Measurements from ENCODE around the gene SLC26A11. TPM values are rescaled to one million over a fixed set of nuclear protein-coding genes. Genes with fewer than 3 reads are reported as not detected.
"Not testable (repeated sequence)": the region's sequence is repeated elsewhere in the genome, so short reads cannot be mapped to it uniquely, and the experiment has no call there.

The SLC26A11 gene
- total RNA-seq, 1 experiment from 2014 or later, result 37.1 TPM

GRCh38 chr17:80272366-80272765, 52.1 kb downstream of the SLC26A11 start:
- no peak overlapping the region for H3K27ac Mint-ChIP-seq (ENCODE audit: unreplicated experiment)
- TF ChIP-seq CTCF (IDR thresholded peaks at IDR 0.05; ENCODE audit: insufficient read depth in 1 of 2, low read depth in 1 of 2, low read length in 1 of 2, severe bottlenecking in 1 of 2, unreplicated experiment in 1 of 2), result no peak
- BruUV-seq (replicated peaks), result no TSS peak
- H3K27me3 Mint-ChIP-seq (ENCODE audit: insufficient read depth, unreplicated experiment), result no peaks in the 10 kb centered on the region
- no peak overlapping the region for H3K4me3 Mint-ChIP-seq (ENCODE audit: unreplicated experiment)
- ChIA-PET POLR2A (no interaction called here), CTCF (no interaction called here)
- DNase-seq, result no peak
- Histone ChIP-seq H3K4me1 (no peaks in the 10 kb centered on the region), H3K4me3 (ENCODE audit: low read depth, low read length) (no peak overlapping the region), H3K27me3 (replicated peaks; ENCODE audit: control insufficient read depth, insufficient read depth, low read length) (no peaks in the 10 kb centered on the region), H3K9me3 (no peaks in the 10 kb centered on the region), H3K36me3 (ENCODE audit: control insufficient read depth, insufficient read depth, low read length) (no peaks in the 10 kb centered on the region)
- H3K4me1 Mint-ChIP-seq (ENCODE audit: low read depth, unreplicated experiment), result no peaks in the 10 kb centered on the region
- H3K36me3 Mint-ChIP-seq (ENCODE audit: insufficient read depth, unreplicated experiment), result peaks cover 38% of the 10 kb centered on the region
- no peaks in the 10 kb centered on the region for H3K9me3 Mint-ChIP-seq (ENCODE audit: unreplicated experiment)
- intact Hi-C loops (cut with micrococcal nuclease; ENCODE audit: unreplicated experiment), result no loop called here

GRCh38 chr17:80274331-80274730, 54.1 kb downstream of the SLC26A11 start:
- Mint-ChIP-seq H3K27ac (ENCODE audit: unreplicated experiment) (no peak overlapping the region), H3K27me3 (ENCODE audit: insufficient read depth, unreplicated experiment) (no peaks in the 10 kb centered on the region), H3K4me1 (ENCODE audit: low read depth, unreplicated experiment) (no peaks in the 10 kb centered on the region), H3K36me3 (ENCODE audit: insufficient read depth, unreplicated experiment) (peaks cover 38% of the 10 kb centered on the region), H3K9me3 (ENCODE audit: unreplicated experiment) (no peaks in the 10 kb centered on the region), H3K4me3 (ENCODE audit: unreplicated experiment) (no peak overlapping the region)
- BruUV-seq (replicated peaks), result no TSS peak
- H3K36me3 ChIP-seq (ENCODE audit: control insufficient read depth, insufficient read depth, low read length), result no peaks in the 10 kb centered on the region
- H3K27me3 ChIP-seq (replicated peaks; ENCODE audit: control insufficient read depth, insufficient read depth, low read length), result no peaks in the 10 kb centered on the region
- intact Hi-C loops (cut with micrococcal nuclease; ENCODE audit: unreplicated experiment), result no loop called here
- no peak overlapping the region for H3K4me3 ChIP-seq (ENCODE audit: low read depth, low read length)
- DNase-seq, result no peak
- no peaks in the 10 kb centered on the region for H3K9me3 ChIP-seq
- no peak for TF ChIP-seq CTCF (IDR thresholded peaks at IDR 0.05; ENCODE audit: insufficient read depth in 1 of 2, low read depth in 1 of 2, low read length in 1 of 2, severe bottlenecking in 1 of 2, unreplicated experiment in 1 of 2)
- ChIA-PET CTCF (no interaction called here), POLR2A (no interaction called here)
- H3K4me1 ChIP-seq, result no peaks in the 10 kb centered on the region

- no peaks in the 10 kb centered on the region for H3K4me1 Mint-ChIP-seq (ENCODE audit: low read depth, unreplicated experiment)
- no peak overlapping the region for H3K4me3 Mint-ChIP-seq (ENCODE audit: unreplicated experiment)
- H3K27me3 Mint-ChIP-seq (ENCODE audit: insufficient read depth, unreplicated experiment), result no peaks in the 10 kb centered on the region
- DNase-seq, result no peak
- no peaks in the 10 kb centered on the region for H3K36me3 ChIP-seq (ENCODE audit: control insufficient read depth, insufficient read depth, low read length)
- no peak overlapping the region for H3K4me3 ChIP-seq (ENCODE audit: low read depth, low read length)
- peaks cover 43% of the 10 kb centered on the region for H3K36me3 Mint-ChIP-seq (ENCODE audit: insufficient read depth, unreplicated experiment)
- intact Hi-C loops (cut with micrococcal nuclease; ENCODE audit: unreplicated experiment), result no loop called here
- H3K9me3 Mint-ChIP-seq (ENCODE audit: unreplicated experiment), result no peaks in the 10 kb centered on the region
- H3K27me3 ChIP-seq (replicated peaks; ENCODE audit: control insufficient read depth, insufficient read depth, low read length), result no peaks in the 10 kb centered on the region
- TF ChIP-seq CTCF (IDR thresholded peaks at IDR 0.05; ENCODE audit: insufficient read depth in 1 of 2, low read depth in 1 of 2, low read length in 1 of 2, severe bottlenecking in 1 of 2, unreplicated experiment in 1 of 2), result no peak
- H3K4me1 ChIP-seq, result no peaks in the 10 kb centered on the region
- ChIA-PET CTCF (no interaction called here), POLR2A (no interaction called here)
- H3K27ac Mint-ChIP-seq (ENCODE audit: unreplicated experiment), result no peak overlapping the region
- H3K9me3 ChIP-seq, result no peaks in the 10 kb centered on the region
- no TSS peak for BruUV-seq (replicated peaks)
Measured at GRCh38 chr17:80274871-80275449, 54.7 kb downstream of the SLC26A11 start.

- H3K4me1 Mint-ChIP-seq (ENCODE audit: low read depth, unreplicated experiment); H3K9me3 Mint-ChIP-seq (ENCODE audit: unreplicated experiment); DNase-seq; H3K27me3 ChIP-seq (replicated peaks; ENCODE audit: control insufficient read depth, insufficient read depth, low read length); H3K27ac Mint-ChIP-seq (ENCODE audit: unreplicated experiment); H3K4me1 ChIP-seq; POLR2A ChIA-PET; intact Hi-C loops (cut with micrococcal nuclease; ENCODE audit: unreplicated experiment); H3K27me3 Mint-ChIP-seq (ENCODE audit: insufficient read depth, unreplicated experiment); BruUV-seq (replicated peaks); H3K4me3 Mint-ChIP-seq (ENCODE audit: unreplicated experiment); H3K36me3 ChIP-seq (ENCODE audit: control insufficient read depth, insufficient read depth, low read length); H3K4me3 ChIP-seq (ENCODE audit: low read depth, low read length); H3K9me3 ChIP-seq; CTCF ChIA-PET: not testable (repeated sequence)
- H3K36me3 Mint-ChIP-seq (ENCODE audit: insufficient read depth, unreplicated experiment), result peaks cover 43% of the 10 kb centered on the region
Measured at GRCh38 chr17:80275857-80276256, 55.6 kb downstream of the SLC26A11 start.

Data from Caco-2 (cell line).